Measurements from ENCODE around the gene GRM2.

DNA sequence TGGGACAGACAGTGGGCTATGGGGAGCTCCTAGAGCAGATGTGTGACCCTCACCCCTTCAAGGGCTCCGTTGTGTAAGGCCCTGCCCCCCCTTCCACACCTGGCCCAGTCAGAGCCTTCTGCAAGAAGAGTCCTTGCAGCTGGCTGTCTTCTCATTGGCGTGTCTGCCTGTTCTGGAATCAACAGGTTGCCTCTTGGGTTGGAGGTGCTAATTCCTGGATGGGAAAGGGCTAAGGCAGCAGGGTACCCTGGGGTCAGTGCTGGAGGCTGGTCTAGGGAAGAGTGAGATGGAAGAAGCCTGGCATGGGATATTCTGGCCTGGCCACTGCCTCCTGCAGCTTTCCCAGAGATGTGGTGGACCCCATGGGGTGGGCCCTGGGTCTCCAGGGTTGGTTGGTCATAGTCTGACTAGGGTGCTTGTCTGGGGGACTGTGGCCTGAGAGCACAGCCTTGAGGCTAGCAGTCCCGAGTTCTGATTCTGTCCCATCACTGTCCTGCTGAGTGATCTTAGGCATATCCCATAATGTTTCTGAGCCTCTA lies 30.7 kb upstream of the GRM2 start:
- TF ChIP-seq POLR2A (IDR thresholded peaks at IDR 0.05) = no peak
- TF ChIP-seq, protein P1, sequence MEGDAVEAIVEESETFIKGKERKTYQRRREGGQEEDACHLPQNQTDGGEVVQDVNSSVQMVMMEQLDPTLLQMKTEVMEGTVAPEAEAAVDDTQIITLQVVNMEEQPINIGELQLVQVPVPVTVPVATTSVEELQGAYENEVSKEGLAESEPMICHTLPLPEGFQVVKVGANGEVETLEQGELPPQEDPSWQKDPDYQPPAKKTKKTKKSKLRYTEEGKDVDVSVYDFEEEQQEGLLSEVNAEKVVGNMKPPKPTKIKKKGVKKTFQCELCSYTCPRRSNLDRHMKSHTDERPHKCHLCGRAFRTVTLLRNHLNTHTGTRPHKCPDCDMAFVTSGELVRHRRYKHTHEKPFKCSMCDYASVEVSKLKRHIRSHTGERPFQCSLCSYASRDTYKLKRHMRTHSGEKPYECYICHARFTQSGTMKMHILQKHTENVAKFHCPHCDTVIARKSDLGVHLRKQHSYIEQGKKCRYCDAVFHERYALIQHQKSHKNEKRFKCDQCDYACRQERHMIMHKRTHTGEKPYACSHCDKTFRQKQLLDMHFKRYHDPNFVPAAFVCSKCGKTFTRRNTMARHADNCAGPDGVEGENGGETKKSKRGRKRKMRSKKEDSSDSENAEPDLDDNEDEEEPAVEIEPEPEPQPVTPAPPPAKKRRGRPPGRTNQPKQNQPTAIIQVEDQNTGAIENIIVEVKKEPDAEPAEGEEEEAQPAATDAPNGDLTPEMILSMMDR (IDR thresholded peaks at IDR 0.05 in 4 of 5, conservative IDR thresholded peaks at IDR 0.05 in 1 of 5) = no peak

Measured in gastrocnemius medialis (tissue), 4 donors.